HG03558 (cell line): ENCODE data around the gene TMEM131L.
"Not testable (repeated sequence)": the region's sequence is repeated elsewhere in the genome, so short reads cannot be mapped to it uniquely, and the experiment has no call there.

Source experiments
- ATAC-seq: cut with Tn5 transposase; IDR thresholded peaks from one replicate; pipeline ENCODE4 v1.9.1; 2021; ENCODE audit warnings: moderate number of reproducible peaks; ENCODE audit not compliant: unreplicated experiment; ENCODE audit errors: extremely low read depth

The TMEM131L gene

DNA sequence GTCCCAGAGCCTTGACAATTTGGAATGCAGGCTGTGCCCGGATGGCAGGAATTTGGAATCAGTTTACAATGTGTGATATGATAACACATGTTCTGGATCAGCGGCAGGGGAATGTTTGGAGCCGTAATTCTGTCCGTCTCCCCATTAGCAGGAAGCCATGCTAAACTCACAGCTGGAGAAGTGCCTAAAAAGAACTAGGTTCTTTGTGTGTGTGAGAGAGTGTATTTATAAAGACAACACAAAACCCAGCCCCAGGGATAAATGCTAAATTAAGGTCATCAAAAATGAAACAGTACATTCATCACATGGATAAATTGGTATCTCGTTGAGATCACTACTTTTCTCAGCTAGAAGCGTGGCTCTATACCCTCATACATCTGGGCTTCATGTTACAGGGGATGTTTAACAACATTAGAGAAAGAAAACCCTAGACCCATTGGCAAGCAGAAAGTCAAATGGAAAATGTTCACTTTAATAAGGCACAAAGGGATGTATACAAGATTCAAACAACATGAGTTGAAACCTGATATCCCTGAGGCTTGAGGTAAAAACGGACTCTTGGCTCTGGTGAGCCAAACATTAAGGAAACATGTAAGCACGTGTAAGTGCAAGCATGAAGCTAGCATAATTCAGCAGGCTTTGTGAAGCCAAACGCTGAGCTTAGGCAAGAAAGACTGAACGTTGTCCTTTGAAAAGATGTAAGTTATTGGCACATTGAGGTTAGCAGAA lies 18.0 kb upstream of the TMEM131L start:
- ATAC-seq: no peak

DNA sequence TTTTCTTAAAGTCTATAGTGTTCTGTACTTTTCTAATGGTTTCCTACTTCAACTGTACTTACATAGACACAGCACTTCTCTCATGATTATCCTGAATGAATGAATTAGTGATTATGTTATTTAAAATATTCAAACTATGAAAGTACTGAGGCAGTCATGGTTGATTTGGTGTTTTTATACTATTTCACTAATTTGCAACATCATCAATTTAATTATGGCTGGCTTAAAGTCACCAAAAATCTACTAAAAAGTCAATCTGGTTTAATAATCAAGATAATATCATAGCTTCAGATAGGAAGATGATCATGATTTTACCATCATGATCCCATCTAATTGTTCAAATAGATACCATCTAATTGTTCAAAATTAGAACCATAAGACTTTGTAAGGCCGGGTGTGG lies 16.8 kb upstream of the TMEM131L start:
- no peak for ATAC-seq

GRCh38 chr4:153450544-153450917 lies 15.6 kb upstream of the TMEM131L start:
- no peak for ATAC-seq

DNA sequence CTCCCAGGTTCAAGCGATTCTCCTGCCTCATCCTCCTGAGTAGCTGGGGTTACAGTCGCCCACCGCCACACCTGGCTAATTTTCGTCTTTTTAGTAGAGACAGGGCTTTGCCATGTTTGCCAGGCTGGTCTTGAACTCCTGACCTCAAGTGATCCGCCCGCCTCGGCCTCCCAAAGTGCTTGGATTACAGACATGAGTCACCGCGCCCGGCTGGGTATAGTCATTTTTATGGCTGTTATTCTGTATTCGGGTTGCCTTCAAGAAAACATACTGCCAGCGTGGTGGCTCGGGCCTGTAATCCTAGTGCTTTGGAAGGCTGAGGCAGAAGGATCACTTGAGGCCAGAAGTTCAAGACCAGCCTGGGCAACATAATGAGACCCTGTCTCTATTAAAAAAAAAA lies 15.0 kb upstream of the TMEM131L start:
- not testable (repeated sequence) for ATAC-seq

DNA sequence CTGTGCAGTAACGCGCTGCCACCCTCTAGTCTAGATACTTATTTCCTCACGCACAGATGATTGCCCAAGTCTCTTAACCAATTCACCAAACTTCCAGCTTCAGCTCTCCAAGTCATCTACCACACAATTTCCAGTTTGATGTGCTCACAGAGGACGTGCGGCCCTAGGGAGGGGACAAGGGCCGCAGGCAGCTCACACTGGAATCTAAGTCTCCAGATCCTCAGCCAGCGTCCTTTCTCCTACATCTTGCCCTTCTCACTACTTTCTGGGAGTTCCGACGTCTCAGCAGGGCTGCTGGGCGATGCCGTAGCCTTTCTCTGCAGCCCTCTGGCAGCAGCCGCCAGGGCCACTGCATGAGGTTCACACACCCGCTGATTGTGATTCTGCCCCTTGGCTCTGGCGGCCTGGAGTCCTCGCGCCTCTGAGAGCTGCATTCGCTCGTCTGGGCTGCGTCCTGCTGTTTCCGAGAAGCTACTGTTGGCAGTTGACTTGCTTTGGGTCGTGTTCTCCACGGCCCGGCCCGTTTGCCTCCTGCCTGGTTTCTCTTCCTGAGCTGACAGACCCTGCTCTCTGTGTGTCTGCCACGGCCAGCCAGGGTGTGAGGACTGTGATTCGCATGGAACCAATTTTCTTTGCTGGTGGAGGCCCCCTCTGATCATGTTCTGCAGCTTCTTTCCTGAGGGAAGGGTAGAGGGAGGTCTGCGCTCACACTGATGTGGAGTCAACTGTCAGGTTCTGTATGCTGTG lies 14.1 kb upstream of the TMEM131L start:
- no peak for ATAC-seq

DNA sequence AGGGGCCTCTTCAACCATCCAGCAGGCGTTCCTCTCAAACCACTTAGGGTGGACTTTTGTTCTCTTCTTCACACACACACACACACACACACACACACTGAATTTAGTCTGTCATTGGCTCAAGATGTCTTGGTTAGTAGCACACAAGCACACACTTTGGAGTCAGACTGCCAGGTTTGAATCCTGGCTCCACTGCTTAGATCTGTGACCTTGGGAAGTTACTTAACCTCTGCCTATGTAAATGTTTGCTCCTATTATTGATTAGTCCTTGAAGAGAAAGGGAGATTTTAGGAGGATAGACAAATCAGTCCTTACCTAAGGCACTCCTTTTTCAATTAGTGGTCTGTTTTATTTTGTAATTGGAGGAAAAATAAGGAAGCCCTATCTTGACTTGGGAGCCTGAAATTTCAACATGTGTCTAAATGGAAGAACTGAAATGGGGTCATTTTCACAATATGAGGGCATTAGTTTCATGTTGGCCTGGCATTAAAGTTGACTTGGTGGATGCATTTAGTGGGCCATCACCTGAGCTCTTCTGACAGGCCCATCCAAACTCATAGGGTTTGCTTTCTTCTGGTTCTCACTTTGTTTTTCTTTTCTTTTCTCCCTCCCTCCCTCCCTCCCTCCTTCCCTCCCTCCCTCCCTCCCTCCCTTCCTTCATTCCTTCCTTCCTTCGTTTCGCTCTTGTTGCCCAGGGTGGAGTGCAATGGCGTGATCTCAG lies 13.3 kb upstream of the TMEM131L start:
- no peak for ATAC-seq

- ATAC-seq: no peak
Observed at GRCh38 chr4:153453402-153453801, 12.8 kb upstream of the TMEM131L start.

- ATAC-seq: no peak
Observed at GRCh38 chr4:153458969-153459368, 7.2 kb upstream of the TMEM131L start.

DNA sequence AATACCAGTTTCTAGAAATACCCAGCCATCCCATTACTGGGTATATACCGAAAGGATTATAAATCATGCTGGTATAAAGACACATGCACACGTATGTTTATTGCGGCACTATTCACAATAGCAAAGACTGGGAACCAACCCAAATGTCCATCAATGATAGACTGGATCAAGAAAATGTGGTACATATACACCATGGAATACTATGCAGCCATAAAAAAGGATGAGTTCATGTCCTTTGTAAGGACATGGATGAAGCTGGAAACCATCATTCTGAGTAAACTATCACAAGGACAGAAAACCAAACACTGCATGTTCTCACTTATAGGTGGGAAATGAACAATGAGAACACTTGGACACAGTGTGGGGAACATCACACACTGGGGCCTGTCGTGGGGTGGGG lies 4.6 kb upstream of the TMEM131L start:
- ATAC-seq: not testable (repeated sequence)

DNA sequence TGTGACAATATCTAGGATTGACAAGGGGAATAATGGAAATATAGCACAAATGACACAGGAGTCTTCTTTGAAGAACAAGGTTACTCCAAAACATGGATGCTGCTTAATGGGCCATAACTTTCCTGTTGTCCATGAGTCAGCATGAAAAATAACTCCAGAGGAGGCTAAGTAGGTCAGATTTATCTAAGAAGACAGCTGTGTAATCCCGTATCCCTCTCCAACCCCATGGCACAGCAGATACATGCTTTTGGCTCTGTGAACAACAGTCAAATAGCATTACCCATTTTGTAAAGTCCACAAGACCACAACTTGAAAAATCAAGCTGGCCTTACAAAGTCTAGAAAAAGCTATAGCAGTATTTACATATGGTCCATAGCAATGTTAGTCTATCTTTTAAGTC lies 2.1 kb upstream of the TMEM131L start:
- ATAC-seq: no peak

- no peak for ATAC-seq
Observed at GRCh38 chr4:153465140-153465539, 1.0 kb upstream of the TMEM131L start.

DNA sequence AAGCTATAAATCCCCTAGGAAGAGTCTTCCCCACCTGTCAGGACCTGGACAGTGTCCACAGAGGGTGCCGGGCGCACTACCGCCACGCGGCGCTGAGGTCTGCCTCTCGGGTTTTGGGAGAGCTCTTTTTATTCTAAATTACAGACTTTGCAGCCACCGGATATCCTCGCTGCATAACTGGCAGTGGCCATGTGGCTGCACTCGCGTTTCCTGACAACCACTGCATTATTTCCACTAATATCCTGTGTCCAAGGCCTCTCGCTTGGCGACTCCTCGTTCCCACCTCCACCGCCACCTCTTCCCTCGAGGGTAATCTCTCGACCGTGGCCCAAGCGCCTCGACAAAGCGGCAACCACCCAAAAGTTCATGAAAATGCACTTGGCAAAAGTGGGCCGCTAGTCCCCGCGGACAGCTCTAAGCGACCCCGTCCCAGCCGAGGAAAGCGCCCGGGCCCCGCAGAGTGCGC lies 512 bp upstream of the TMEM131L start:
- no peak for ATAC-seq

DNA sequence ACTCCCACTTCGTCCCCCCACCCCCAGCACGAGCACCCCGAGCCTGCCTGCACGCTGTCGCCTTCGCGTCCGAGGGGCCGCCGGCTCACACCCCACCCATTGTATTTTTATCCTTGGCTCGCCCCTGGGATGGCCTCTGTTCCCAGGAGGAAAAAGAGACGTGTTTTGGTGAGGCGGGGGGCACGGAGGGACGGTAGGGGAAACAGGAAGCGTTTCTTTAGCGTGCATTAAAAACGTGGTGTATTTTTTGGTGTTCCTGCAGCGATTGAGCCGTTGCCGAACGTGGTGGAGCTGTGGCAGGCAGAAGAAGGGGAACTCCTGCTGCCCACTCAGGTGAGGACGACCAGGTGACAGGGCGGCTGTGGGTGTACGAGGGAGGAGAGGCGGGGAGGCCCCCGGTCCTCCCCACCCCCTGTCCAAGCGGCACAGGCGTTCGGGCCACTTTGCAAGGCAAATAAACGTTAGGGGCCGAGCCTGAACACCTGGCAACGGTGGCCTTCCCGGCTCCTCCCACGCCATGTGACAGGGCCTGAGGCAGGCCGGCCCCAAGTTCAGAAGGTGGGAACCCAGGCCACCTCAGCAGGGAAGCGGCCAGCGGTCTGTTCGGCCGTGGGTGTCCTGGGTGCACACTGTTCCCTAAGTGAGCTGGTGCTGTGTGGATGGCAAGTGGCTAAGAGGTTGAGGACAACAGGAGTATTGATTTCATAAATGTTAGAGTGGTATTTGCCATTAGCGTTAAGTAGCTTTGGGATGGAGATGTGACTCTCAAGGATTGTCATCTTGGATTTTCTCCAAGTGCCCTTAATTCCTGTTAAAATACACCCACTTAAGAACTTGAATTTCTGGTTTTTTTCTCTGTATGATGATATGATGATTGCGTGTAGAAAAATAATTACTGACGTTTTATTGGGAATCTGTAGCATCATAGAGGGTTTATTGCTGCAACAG lies 1.1 kb downstream of the TMEM131L start:
- ATAC-seq: peak; percentile 27

DNA sequence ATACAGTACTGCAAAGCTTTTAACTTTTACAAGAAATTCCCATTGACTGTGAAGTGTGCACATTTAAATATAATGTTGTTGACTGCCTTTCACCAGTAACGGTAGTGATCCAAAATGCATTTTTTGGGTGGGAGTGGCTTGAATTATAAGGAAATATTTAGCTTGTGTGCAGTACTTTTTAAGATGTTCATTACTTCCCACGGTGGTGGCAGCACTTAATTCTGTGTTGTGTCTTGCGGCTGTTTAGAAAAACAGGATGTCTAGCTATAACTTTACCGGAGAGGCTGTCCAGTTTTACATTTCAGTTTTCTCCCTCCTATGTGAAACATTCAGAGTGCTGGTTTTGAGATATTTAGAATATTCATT lies 1.7 kb downstream of the TMEM131L start:
- no peak for ATAC-seq

GRCh38 chr4:153468587-153468986 lies 2.4 kb downstream of the TMEM131L start:
- no peak for ATAC-seq

- ATAC-seq: no peak
Observed at GRCh38 chr4:153469031-153469430, 2.9 kb downstream of the TMEM131L start.

DNA sequence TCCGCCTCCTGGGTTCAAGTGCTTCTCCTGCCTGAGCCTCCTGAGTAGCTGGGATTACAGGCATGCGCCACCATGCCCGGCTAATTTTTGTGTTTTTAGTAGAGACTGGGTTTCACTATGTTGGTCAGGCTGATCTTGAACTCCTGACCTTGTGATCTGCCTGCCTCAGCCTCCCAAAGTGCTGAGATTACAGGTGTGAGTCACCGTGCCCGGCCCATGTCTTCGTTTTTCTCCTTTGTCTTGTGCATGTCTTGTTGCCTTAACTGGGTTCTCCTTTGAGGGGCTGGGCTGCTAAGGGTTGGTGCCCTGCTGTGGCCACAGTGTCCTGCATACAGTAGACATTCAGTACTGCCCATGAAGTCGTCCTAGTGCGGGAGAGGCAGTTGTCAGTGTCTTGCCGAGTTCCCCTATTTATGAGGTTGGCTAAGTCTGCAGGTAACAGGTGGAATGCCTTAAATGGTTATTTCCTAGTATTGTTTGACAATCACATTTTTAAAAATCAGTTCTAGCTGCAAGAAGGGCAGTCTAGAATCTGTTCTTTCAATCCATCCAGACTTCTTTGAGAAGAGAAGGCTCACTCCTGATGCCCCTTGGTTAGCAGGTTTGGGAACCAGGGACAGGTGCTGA lies 5.0 kb downstream of the TMEM131L start:
- ATAC-seq: not testable (repeated sequence)

GRCh38 chr4:153471698-153472093 lies 5.5 kb downstream of the TMEM131L start:
- peak; percentile 15 for ATAC-seq

- peak; percentile 38 for ATAC-seq
Observed at GRCh38 chr4:153472122-153473037, 6.2 kb downstream of the TMEM131L start.
